ENCODE measurements around the gene EML3.
A peak's percentile ranks its signal among the peaks of the same experiment; 100 is the strongest.
"Not testable (repeated sequence)": the region's sequence is repeated elsewhere in the genome, so short reads cannot be mapped to it uniquely, and the experiment has no call there.

Gene EML3, protein sequence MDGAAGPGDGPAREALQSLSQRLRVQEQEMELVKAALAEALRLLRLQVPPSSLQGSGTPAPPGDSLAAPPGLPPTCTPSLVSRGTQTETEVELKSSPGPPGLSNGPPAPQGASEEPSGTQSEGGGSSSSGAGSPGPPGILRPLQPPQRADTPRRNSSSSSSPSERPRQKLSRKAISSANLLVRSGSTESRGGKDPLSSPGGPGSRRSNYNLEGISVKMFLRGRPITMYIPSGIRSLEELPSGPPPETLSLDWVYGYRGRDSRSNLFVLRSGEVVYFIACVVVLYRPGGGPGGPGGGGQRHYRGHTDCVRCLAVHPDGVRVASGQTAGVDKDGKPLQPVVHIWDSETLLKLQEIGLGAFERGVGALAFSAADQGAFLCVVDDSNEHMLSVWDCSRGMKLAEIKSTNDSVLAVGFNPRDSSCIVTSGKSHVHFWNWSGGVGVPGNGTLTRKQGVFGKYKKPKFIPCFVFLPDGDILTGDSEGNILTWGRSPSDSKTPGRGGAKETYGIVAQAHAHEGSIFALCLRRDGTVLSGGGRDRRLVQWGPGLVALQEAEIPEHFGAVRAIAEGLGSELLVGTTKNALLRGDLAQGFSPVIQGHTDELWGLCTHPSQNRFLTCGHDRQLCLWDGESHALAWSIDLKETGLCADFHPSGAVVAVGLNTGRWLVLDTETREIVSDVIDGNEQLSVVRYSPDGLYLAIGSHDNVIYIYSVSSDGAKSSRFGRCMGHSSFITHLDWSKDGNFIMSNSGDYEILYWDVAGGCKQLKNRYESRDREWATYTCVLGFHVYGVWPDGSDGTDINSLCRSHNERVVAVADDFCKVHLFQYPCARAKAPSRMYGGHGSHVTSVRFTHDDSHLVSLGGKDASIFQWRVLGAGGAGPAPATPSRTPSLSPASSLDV

DNA sequence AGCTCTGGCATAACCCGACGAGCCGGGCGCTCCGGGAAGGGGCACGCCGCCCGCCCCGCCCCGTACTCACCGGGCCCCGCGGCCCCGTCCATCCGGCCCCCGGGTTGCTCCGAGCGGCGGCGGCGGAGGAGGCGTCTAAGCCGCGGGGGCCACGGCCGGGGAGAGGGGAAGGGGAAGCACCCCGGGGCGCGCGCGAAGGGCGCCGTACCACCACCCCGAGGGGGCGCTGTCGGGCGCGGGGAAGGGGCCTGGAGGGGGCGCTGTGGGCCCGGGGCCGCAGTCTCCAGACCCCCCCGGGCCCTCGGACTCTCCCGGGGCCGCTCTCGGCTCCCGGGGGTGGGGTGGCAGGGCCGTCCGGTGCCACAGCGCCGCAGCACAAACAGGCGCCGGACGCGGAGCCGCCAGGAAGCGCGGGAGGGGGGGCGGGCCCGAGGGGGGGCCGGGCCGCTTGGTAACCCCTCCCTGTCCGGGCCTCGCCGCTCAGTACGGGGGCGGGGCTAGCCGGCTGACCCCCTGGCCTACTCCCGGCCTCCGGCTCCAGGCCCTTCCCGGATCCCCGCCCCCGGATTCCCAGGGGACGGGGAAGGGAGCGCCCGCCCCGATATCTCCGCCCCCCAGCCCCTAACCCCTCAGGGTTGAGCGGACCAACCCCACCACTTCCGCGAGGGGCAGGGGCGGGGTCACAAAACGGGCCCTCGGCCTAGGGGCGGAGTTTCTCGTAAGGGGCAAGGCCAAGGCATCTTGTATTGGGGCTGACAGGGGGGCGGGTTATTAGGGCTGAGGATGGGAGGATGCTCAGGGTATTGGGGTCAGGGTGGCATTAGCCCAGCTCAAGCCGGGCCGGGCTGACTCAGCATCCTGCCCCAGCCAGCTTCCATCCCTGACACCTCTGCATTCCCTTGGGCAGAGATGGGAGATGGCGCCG lies at the start of gene EML3, which contains the start of gene ROM1:
Gene EML3, minus strand, starts transcription at position 410 of the 925 bp plus-strand sequence. Its CDS starts 318 bp downstream, at position 92.
Gene ROM1, plus strand, starts transcription at position 892 of the 925 bp plus-strand sequence. Its CDS starts 25 bp downstream, at position 917.
- Histone ChIP-seq H3K4me3 (ENCODE audit: low read depth, low read length) (peak within 1 kb of the TSS; percentile 82), H3K27me3 (ENCODE audit: control insufficient read depth, insufficient read depth, low read length) (peaks cover 11% of the 10 kb centered on the region), H3K36me3 (ENCODE audit: control insufficient read depth, insufficient read depth, low read length) (no peaks in the 10 kb centered on the region), H3K9ac (ENCODE audit: low read depth, low read length) (peak within 1 kb of the TSS; percentile 65), H3K4me1 (ENCODE audit: control insufficient read depth, insufficient read depth, low read length) (no peaks in the 10 kb centered on the region), H3K9me3 (ENCODE audit: control insufficient read depth, insufficient read depth, low read length) (no peaks in the 10 kb centered on the region)

DNA sequence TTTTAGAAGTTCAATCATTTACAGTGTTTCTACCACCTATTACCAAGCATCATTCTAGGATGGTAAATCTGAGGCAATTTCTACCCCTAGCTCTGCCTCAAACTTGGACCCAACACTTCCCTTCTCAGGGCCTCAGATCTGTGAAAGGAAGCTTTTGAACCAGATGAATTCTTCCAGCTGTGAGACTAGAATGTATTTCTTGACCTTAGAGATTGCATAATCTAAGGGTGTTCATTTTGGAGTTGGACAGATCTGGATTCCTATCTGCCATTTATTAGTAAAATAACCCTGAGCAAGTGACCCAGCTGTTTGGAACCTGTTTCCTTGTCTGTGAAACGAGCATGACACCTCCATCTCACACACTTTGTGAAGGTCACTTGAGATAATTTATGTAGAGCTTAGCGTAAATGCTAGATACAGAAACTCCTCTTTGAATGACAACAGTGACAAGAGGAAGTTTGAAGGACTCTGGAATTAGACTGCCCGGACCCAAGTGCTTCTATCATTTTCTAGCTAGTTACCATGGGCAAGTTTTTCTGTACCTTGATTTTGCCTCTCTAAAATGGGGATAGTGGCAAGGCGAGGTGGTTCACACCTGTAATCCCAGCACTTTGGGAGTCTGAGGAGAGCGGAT lies 44.3 kb upstream of the EML3 start:
- Histone ChIP-seq H3K36me3 (ENCODE audit: control insufficient read depth, insufficient read depth, low read length) (no peaks in the 10 kb centered on the region), H3K9ac (ENCODE audit: low read depth, low read length) (no peak overlapping the region), H3K4me1 (ENCODE audit: control insufficient read depth, insufficient read depth, low read length) (no peaks in the 10 kb centered on the region), H3K4me3 (ENCODE audit: low read depth, low read length) (no peak overlapping the region), H3K9me3 (ENCODE audit: control insufficient read depth, insufficient read depth, low read length) (no peaks in the 10 kb centered on the region), H3K27me3 (ENCODE audit: control insufficient read depth, insufficient read depth, low read length) (no peaks in the 10 kb centered on the region)

DNA sequence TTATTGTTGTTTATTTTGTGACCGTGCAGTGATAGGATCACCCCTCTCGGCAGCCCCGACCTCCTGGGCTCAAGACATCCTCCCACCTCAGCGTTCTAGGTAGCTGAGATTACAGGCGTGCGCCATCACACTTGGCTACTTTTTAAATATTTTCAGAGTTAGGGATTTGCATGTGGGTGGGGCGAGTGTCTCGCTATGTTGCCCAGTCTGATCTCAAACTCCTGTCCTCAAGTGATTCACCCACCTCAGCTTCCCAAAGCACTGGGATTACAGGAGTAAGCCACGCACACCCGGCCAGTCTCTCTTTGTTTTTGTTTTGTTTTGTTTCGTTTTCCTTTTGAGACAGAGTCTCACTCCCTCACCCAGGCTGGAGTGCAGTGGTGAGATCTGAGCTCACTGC lies 41.7 kb upstream of the EML3 start:
- Histone ChIP-seq H3K36me3 (ENCODE audit: control insufficient read depth, insufficient read depth, low read length) (peaks cover 8% of the 10 kb centered on the region), H3K9me3 (ENCODE audit: control insufficient read depth, insufficient read depth, low read length) (no peaks in the 10 kb centered on the region), H3K27me3 (ENCODE audit: control insufficient read depth, insufficient read depth, low read length) (no peaks in the 10 kb centered on the region), H3K4me1 (ENCODE audit: control insufficient read depth, insufficient read depth, low read length) (no peaks in the 10 kb centered on the region), H3K9ac (ENCODE audit: low read depth, low read length) (no peak overlapping the region), H3K4me3 (ENCODE audit: low read depth, low read length) (no peak overlapping the region)

DNA sequence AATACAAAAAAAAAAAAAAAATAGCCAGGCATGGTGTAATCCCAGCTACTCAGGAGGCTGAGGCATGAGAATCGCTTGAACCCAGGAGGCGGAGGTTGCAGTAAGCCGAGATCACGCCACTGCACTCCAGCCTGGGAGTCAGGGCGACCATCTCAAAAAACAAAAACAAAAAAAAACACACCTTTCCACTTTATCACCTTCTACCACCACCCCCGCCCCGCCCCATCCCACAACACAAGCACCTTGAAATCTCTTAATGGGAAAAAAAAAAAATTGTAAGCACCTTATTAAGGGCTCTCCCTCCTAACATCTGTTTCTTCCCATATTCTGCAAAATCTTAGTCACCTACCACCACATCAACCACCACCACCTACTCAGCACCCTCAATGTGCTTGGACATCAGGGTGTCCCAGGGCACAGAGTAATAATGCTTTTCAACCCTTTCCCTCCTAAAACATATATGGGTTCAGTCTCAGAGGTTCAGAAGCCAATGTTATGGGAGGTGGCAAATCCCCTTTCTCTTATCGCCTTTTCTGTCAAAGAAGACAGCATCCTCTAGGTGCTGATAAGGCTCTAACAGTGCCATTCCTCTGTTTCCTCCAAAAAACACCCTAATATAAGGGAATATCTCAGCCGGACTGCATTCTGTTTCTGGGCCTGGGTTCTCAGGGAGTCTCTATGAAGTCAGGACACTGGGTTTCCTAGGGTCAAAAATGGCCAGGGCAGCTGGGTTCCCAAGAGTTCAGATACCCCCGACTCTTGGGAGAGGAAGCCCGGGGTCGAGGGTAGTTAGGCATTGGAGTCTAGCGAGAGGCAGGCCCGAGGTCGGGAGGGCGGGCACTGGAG lies 39.8 kb upstream of the EML3 start:
- no peaks in the 10 kb centered on the region for H3K9me3 ChIP-seq (ENCODE audit: control insufficient read depth, insufficient read depth, low read length)
- peak overlapping the region; percentile 94 for H3K9ac ChIP-seq (ENCODE audit: low read depth, low read length)
- peaks cover 22% of the 10 kb centered on the region for H3K36me3 ChIP-seq (ENCODE audit: control insufficient read depth, insufficient read depth, low read length)
- H3K4me3 ChIP-seq (ENCODE audit: low read depth, low read length): peak overlapping the region; percentile 86
- H3K4me1 ChIP-seq (ENCODE audit: control insufficient read depth, insufficient read depth, low read length): no peaks in the 10 kb centered on the region
- no peaks in the 10 kb centered on the region for H3K27me3 ChIP-seq (ENCODE audit: control insufficient read depth, insufficient read depth, low read length)

DNA sequence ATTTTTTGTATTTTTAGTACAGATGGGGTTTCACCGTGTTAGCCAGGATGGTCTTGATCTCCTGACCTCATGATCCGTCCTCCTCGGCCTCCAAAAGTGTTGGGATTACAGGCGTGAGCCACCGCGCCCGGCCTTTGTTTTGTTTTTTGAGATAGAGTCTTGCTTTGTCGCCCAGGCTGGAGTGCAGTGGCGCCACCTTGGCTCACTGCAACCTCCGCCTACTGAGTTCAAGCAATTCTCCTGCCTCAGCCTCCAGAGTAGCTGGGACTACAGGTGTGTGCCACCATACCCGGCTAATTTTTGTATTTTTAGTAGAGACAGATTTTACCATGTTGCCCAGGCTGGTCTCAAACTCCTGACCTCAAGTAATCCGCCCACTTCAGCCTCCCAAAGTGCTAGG lies 37.7 kb upstream of the EML3 start:
- not testable (repeated sequence) for H3K4me3 ChIP-seq (ENCODE audit: low read depth, low read length); H3K9me3 ChIP-seq (ENCODE audit: control insufficient read depth, insufficient read depth, low read length); H3K27me3 ChIP-seq (ENCODE audit: control insufficient read depth, insufficient read depth, low read length); H3K4me1 ChIP-seq (ENCODE audit: control insufficient read depth, insufficient read depth, low read length); H3K9ac ChIP-seq (ENCODE audit: low read depth, low read length)
- H3K36me3 ChIP-seq (ENCODE audit: control insufficient read depth, insufficient read depth, low read length): peaks cover 22% of the 10 kb centered on the region

DNA sequence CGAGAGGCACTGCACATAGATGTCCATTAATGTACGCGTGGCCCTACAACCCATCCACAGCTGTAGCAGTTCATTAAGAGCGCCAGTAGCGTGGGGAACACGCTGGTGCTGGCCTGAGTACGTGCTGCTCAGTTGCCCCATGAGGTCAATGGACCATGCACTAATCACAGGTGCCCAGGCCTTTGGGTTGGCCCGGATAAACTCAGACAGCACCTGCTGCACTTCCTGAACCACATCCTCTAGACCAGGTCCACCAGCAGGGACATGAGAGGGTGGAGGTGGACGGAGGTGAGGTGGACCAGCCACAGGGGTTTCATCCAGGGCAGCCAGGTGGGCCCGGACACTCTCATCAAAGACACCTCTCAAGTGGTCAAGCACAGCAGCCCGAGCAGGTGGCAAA lies 36.9 kb upstream of the EML3 start:
- Histone ChIP-seq H3K27me3 (ENCODE audit: control insufficient read depth, insufficient read depth, low read length) (no peaks in the 10 kb centered on the region), H3K4me3 (ENCODE audit: low read depth, low read length) (no peak overlapping the region), H3K9ac (ENCODE audit: low read depth, low read length) (no peak overlapping the region), H3K36me3 (ENCODE audit: control insufficient read depth, insufficient read depth, low read length) (peaks cover 26% of the 10 kb centered on the region), H3K9me3 (ENCODE audit: control insufficient read depth, insufficient read depth, low read length) (no peaks in the 10 kb centered on the region), H3K4me1 (ENCODE audit: control insufficient read depth, insufficient read depth, low read length) (no peaks in the 10 kb centered on the region)

DNA sequence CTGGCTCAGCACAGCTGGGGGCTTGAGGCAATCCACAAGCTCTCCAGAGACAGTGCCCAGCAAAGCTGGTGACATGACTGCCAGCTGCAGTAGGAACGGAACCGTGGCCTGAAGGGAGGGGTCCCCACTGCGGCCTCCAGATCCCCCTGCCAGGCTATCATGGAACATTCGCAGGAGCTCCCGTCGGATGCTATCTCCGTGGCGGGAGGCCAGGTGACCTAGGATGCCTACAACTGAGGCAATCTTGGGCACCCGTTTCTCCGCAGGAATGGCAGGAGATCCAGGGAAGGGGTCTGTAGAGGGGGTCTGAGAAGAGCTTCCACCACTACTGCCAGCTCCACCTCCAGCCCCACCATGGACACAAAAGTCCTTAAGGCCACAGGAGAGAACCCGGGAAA lies 36.4 kb upstream of the EML3 start:
- Histone ChIP-seq H3K27me3 (ENCODE audit: control insufficient read depth, insufficient read depth, low read length) (no peaks in the 10 kb centered on the region), H3K36me3 (ENCODE audit: control insufficient read depth, insufficient read depth, low read length) (peaks cover 29% of the 10 kb centered on the region), H3K4me3 (ENCODE audit: low read depth, low read length) (no peak overlapping the region), H3K9ac (ENCODE audit: low read depth, low read length) (no peak overlapping the region), H3K9me3 (ENCODE audit: control insufficient read depth, insufficient read depth, low read length) (no peaks in the 10 kb centered on the region), H3K4me1 (ENCODE audit: control insufficient read depth, insufficient read depth, low read length) (no peaks in the 10 kb centered on the region)

DNA sequence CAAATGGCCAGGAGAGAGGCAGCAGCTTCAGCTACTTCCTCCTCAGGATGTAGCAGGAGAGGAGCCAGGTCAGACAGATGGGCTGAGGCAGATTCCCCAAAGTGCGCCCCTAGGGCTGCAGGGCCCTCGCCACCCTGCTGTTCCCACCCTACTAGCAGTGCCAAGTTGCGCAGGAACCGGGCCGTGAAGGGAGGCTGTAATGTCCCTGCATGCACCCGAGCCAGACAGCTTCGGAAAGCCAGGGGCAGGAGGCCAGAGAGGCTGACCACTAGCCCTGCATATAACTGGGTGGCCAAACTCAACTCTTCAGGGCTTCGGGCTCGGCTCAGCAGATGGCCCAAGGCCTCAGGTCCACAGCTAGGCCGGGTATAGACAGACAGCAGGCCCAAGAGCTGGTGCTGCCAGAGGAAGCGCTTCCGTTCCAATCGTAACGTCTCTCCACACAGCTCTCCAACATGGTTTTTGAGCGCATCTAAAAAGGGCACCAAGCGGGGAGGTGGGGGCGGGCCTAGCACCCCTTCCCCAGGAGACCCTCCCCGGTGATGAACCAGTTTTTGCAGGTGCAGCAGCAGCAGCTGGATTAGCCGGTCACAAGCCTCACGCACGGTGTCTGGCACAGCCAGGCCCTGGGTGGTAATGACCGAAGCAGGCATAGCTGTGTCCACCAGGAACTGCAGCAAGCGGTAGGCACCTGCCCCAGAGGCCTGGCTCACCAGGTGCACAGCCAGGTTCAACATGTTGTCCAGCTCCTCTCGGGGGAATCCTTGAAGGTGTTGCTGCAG lies 35.8 kb upstream of the EML3 start:
- no peaks in the 10 kb centered on the region for H3K4me1 ChIP-seq (ENCODE audit: control insufficient read depth, insufficient read depth, low read length)
- no peaks in the 10 kb centered on the region for H3K9me3 ChIP-seq (ENCODE audit: control insufficient read depth, insufficient read depth, low read length)
- H3K27me3 ChIP-seq (ENCODE audit: control insufficient read depth, insufficient read depth, low read length): no peaks in the 10 kb centered on the region
- H3K4me3 ChIP-seq (ENCODE audit: low read depth, low read length): no peak overlapping the region
- H3K36me3 ChIP-seq (ENCODE audit: control insufficient read depth, insufficient read depth, low read length): peaks cover 29% of the 10 kb centered on the region
- no peak overlapping the region for H3K9ac ChIP-seq (ENCODE audit: low read depth, low read length)

DNA sequence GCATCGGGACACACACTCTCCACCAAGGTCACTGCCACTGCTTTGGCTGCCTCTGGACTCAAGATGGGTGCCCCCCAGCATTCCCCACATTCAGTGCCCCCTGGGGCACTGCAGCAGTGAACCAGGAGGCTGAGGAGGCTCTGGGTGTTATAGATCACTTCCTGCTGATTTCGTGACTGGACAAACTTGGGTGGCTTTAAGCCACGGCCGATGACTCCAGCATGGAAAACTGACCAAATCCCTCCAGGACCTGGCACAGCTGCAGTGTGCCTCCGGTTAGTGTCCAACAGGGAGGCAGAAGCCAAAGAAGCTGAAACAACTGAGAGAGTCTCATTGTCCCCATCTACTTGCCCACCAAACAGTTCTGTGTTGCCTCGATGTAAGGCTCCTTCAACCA lies 35.0 kb upstream of the EML3 start:
- Histone ChIP-seq H3K36me3 (ENCODE audit: control insufficient read depth, insufficient read depth, low read length) (peaks cover 32% of the 10 kb centered on the region), H3K9me3 (ENCODE audit: control insufficient read depth, insufficient read depth, low read length) (no peaks in the 10 kb centered on the region), H3K4me3 (ENCODE audit: low read depth, low read length) (no peak overlapping the region), H3K27me3 (ENCODE audit: control insufficient read depth, insufficient read depth, low read length) (no peaks in the 10 kb centered on the region), H3K4me1 (ENCODE audit: control insufficient read depth, insufficient read depth, low read length) (no peaks in the 10 kb centered on the region), H3K9ac (ENCODE audit: low read depth, low read length) (no peak overlapping the region)

Data from iPS-15b (cell line).